Hippocampal formation (tissue), 2 donors: ENCODE measurements around the gene RAB30.
"Not testable (repeated sequence)": the region's sequence is repeated elsewhere in the genome, so short reads cannot be mapped to it uniquely, and the experiment has no call there.

Experiments used
- DNase-seq, 2 donors: peaks; one replicate each; lab custom pipeline; 2025; lab: John Stamatoyannopoulos, UW

RAB30 gene

GRCh38 chr11:82981852-82982251 is 89.8 kb downstream of the RAB30 start:
- DNase-seq = no peak

- DNase-seq = no peak
Observed at GRCh38 chr11:82980947-82981346, 90.8 kb downstream of the RAB30 start.

- DNase-seq = no peak
Observed at GRCh38 chr11:82980292-82980691, 91.4 kb downstream of the RAB30 start.

GRCh38 chr11:82979824-82980223 is 91.9 kb downstream of the RAB30 start:
- DNase-seq = no peak

GRCh38 chr11:82978422-82979099 is 93.1 kb downstream of the RAB30 start:
- DNase-seq = no peak

GRCh38 chr11:82976786-82977185 is 94.9 kb downstream of the RAB30 start:
- no peak for DNase-seq

GRCh38 chr11:82975882-82976281 is 95.8 kb downstream of the RAB30 start:
- no peak for DNase-seq

- DNase-seq = no peak
Observed at GRCh38 chr11:82974851-82975250, 96.8 kb downstream of the RAB30 start.

- no peak for DNase-seq
Observed at GRCh38 chr11:82974135-82974534, 97.6 kb downstream of the RAB30 start.

- DNase-seq = no peak
Observed at GRCh38 chr11:82972103-82972502, 99.6 kb downstream of the RAB30 start.

GRCh38 chr11:82971519-82971946 is 100.2 kb downstream of the RAB30 start:
- DNase-seq = not testable (repeated sequence)

- DNase-seq = not testable (repeated sequence)
Observed at GRCh38 chr11:82970507-82971083, 101.1 kb downstream of the RAB30 start.

GRCh38 chr11:82969811-82970210 is 101.9 kb downstream of the RAB30 start:
- DNase-seq = no peak

GRCh38 chr11:82967381-82967780 is 104.3 kb downstream of the RAB30 start:
- no peak for DNase-seq

GRCh38 chr11:82962021-82962420 is 109.7 kb downstream of the RAB30 start:
- not testable (repeated sequence) for DNase-seq

GRCh38 chr11:82960779-82961143 is 110.9 kb downstream of the RAB30 start:
- no peak for DNase-seq

- DNase-seq = no peak
Observed at GRCh38 chr11:82959987-82960778, 111.5 kb downstream of the RAB30 start.

GRCh38 chr11:82955736-82956453 is 115.8 kb downstream of the RAB30 start:
- not testable (repeated sequence) for DNase-seq

- not testable (repeated sequence) for DNase-seq
Observed at GRCh38 chr11:82950502-82950901, 121.2 kb downstream of the RAB30 start.

GRCh38 chr11:82949352-82949751 is 122.3 kb downstream of the RAB30 start:
- DNase-seq = no peak

GRCh38 chr11:82945682-82946081 is 126.0 kb downstream of the RAB30 start:
- no peak for DNase-seq

- DNase-seq = not testable (repeated sequence)
Observed at GRCh38 chr11:82945041-82945440, 126.7 kb downstream of the RAB30 start.
